DLD1 (cell line): ENCODE data around the gene JAG1.

ENCODE experiments used
- in situ Hi-C: cut with HindIII; loops from 2 replicates; pipeline ENCODE4 v1.10.0; 2017; ENCODE audit warnings: low sequenced_read_pairs

Gene JAG1

GRCh38 chr20:10654630-10655029 lies 19.2 kb downstream of the JAG1 start:
- in situ Hi-C loops = no loop called here

DNA sequence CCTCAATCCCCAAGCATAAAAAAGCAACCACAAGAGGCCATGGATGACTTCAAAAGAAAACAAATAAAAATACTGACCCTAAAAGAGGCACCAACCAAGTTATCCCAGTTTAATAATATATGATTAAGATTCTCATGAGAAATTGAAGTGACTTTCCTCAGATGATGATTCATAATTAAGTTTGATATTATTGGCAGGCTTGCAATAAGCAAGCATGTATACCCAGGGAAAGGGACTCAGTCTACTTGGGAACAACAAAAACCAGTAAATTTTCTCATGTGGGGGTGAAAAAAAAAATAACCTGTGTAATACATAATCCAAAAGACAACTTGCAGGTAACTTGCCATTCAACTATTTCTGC lies 19.6 kb downstream of the JAG1 start:
- in situ Hi-C loops = no loop called here

DNA sequence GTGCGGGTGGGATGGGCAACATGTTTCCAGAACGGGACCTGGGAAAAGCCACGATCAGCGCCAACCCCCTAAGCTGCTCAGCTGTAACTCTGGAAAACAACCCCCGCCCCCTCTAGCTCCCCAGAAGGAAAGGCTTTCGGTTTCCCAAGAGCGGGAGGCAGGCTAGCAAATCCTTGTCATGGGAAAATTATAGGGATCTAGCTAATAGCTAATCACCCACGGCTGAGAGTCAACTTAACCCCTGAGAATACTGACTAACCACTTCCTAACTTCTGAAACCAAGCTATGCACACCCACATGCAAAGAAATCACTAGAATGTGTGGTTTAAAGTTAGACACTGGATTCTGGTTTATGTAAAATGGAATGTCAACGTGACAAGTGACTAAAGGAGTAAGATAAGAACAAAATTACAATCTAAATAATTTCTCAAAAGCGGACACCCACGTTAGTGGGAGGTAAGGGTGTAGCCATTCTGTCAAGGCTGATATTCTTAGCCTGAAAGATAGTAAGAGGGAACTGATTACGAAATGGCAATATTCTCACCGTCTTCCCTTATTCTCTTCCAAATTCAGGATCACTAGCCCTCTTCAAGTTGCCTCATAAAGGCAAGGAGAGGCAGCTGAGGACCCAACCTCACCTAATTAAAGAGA lies 20.1 kb downstream of the JAG1 start:
- in situ Hi-C loops = no loop called here

GRCh38 chr20:10652660-10653261 lies 21.0 kb downstream of the JAG1 start:
- in situ Hi-C loops = no loop called here

DNA sequence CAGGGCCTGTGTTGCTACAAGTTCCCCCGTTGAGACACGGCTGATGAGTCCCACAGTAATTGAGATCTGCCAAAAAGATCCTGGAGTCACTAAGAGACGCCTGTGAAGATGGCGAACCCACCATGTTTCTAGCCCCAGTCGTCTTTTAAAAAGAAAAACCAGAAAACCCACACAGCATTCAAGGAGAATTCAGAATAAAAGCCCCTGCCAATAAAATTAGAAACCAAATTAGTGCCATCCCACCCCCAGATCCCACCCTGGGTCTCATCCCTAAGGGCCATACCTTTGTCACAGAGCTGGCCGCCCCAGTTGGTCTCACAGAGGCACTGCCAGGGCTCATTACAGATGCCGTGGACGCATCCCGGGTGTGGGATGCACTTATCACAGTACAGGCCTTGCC lies 21.6 kb downstream of the JAG1 start:
- in situ Hi-C loops = no loop called here

GRCh38 chr20:10651227-10651990 lies 22.4 kb downstream of the JAG1 start:
- in situ Hi-C loops = no loop called here

DNA sequence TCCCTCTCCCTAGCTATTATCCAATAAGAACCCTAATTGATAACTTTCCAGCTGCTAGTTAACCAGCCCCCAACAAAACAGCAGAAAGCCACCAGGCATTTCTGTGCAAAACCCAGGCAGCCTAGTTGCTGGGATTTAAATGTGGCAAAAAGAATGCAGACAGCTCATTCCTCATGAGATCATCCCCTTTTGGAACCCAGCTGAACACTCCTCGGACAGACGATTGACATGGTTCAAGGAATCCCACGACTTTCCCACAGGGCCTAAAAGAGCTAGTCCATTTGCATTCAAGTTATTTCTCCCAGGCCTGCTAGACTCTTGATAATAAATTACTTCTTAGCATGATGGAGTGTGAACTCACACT lies 24.0 kb downstream of the JAG1 start:
- in situ Hi-C loops = no loop called here

- in situ Hi-C loops = no loop called here
Measured at GRCh38 chr20:10649080-10649796, 24.6 kb downstream of the JAG1 start.

GRCh38 chr20:10648651-10649050 lies 25.1 kb downstream of the JAG1 start:
- in situ Hi-C loops = no loop called here

DNA sequence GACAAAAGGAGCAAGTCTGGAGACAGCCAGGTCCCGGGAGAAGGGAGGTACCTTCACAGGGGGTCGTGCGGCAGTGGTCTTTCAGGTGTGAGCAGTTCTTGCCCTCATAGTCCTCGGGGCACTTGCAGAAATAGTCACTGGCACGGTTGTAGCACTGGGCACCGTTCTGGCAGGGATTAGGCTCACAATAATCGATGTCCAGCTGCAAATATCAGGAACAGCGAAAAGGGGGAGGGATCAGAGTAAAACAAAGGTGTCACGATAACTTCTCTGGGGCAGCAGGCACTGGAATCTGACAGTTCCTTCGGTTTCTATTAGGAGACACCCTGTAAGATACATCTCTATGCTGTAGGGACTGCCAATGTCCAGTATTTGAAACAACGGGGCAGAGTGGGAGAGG lies 25.9 kb downstream of the JAG1 start:
- in situ Hi-C loops = no loop called here

DNA sequence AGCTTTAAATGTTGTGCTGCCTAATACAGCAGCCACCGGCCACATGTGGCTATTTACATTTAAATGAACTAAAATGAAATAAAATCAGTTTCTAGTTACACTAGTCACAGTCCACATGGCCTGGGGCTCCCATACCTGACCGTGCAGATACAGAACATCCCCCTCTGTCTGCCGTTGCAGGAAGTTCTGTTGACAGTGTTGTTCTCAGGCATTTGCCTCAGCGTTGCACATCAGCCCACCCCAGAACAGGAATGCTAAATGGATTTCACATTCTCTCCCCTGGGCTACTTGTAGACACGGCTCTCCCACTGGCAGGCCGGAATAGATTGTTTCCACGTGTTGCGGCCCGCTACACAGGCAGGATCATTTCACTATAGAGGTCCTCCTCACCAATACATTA lies 26.3 kb downstream of the JAG1 start:
- in situ Hi-C loops = no loop called here

GRCh38 chr20:10646886-10647420 lies 26.8 kb downstream of the JAG1 start:
- in situ Hi-C loops = no loop called here

DNA sequence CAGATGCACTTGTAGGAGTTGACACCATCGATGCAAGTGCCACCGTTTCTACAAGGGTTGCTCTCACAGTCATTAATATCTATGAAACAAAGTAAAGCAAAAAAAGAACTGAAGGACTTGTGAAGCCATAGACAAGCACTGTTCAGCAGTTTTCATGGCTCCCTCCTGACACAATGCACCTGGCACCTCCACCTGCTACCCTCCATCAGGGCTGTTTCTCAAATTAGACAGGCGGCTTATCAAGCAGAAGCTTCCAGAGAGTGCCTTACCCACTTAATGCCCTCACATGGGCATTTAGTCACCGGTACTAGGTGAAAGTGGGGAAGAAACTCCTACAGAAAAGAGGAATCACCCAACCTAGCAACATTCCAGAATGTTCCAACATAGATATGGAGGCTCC lies 27.8 kb downstream of the JAG1 start:
- in situ Hi-C loops = no loop called here

DNA sequence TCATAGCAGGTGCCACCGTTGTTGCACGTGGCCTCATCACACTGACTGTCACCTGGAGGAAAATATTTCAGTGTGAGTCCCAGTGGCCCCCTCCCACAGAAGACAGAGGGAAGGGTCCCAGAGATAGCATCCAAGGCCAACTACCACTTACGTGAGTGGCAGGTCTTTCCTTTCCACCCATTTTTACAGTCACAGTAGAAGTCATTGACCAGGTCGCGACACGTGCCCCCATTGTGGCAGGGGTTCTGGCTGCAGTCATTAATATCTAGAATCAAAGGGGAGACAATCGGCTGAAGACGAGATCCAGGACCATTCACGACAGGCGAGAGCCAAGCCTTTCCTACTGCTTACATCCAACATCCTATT lies 28.6 kb downstream of the JAG1 start:
- in situ Hi-C loops = no loop called here

DNA sequence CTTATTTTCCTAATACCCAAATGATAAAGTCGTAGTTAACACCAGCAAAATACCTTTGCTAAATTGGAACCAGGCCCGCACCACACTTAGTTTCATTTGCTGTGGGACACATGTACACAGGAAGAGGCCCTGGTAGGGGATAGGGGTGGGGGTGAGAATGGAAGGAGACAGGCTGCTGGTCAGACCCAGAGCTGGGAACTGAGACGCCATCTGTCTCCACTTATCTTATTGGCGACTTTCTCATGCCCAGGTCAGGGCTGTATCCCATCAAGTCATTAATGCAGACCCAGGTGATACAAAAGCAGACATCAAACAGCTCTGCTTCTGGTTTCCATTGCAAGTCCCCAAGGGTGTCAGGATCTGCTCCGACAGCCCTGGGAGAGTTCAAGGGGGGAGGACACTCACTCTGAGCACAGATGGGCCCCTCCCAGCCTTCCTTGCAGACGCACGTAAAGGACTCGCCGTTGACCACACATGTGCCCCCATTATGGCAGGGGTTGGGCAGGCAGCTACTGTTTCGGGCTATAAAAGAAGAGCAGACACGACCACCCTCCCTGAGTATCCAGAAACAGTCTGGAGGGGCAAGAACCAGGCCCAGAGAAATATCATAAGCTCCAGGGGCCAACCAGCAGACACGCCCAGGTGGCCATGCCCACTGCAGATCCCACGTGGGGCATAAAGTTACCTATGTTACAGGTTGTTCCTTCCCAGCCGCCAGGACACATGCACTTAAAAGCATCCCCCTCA lies 29.2 kb downstream of the JAG1 start:
- in situ Hi-C loops = no loop called here

DNA sequence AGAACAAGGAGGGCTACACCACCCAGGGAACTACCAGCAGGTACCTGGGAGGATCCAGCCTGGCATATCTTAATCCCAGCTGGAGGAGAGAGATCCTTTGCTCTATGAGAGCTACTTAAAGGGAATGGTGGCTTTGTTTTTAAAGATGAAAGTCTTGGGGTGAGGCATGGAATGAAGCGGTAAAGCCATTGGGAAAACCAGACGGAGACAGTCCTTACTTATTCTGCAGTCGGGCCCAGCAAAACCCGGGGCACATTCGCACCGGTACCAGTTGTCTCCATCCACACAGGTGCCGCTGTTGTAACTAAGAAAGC lies 30.3 kb downstream of the JAG1 start:
- in situ Hi-C loops = no loop called here

GRCh38 chr20:10642856-10643559 lies 30.8 kb downstream of the JAG1 start:
- in situ Hi-C loops = no loop called here

DNA sequence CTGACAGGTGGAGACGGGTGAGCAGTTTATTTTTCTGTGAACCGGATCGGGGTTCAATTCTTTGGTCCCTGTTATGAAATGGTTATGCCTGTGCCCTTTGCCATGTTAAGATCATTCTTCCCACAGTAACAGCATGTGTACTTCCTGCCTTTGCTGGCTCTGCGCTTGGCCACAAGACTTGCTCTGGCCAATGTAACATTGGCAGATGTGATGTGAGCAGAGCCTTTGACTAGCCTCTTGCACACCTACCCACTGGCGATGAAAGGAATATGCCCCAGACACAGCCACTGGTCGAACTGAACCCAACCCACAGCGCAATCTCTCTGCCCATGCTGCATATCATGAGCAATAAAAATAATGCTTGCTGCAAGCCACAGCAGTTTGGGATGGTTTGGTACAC lies 31.9 kb downstream of the JAG1 start:
- in situ Hi-C loops = no loop called here

DNA sequence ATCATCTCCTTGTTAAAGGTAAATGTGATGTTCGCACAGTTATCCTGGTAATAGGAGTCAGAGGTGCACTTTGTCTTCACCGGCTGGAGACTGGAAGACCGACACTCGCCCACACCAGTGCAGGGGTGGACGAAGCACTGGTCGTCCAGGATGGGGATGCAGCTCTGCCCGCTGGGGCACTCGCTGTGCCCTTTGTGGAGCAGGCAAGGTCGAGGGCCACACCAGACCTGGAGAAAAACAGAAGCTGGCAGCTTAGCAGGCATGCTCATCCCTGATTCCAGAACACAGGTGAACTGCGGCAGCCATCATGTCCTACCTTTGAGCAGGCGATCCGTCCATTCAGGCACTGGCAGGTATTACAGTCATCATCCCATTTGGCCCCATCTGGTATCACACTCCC lies 32.3 kb downstream of the JAG1 start:
- in situ Hi-C loops = no loop called here

GRCh38 chr20:10640897-10641296 lies 32.9 kb downstream of the JAG1 start:
- in situ Hi-C loops = no loop called here
